Measurements from ENCODE around the gene DNAJC6.

Gene DNAJC6

DNA sequence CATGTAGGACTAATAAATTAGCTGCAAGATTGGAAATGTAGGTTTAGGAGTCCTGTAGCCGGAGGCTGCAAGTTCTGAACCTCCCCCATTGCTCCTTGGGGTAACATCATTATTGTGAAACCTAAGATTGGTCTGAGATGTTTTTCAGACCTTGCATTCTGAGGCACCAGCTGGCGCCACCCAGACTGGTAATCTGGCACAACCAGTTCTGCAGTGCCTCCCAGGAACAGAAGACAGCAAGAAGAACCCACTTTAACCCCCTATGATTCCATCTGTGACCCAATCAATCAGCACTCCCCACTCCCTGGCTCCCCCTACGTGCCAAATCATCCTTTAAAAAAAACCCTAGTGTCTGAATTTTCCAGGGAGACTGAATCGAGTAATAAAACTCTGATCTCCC is 11.6 kb upstream of the DNAJC6 start:
- no peak for DNase-seq

DNA sequence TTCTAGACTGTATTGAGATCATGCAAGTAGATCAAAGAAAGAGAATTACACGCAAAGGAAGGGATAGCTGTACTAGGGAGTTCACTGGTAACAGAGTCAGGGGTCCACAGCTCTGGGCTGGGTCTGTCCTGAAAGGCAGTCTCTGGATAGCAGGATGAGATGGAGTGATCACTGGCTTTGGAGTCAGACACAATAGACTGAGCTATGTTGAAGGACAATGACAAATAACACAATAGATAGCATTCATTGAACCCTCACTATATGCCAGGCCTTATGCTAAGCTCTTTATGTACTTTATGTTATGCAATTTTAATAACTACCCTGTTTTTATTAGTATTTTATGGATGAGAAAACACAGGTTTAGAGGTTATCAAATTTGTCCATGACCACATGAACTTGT is 10.0 kb upstream of the DNAJC6 start:
- DNase-seq, result no peak

DNA sequence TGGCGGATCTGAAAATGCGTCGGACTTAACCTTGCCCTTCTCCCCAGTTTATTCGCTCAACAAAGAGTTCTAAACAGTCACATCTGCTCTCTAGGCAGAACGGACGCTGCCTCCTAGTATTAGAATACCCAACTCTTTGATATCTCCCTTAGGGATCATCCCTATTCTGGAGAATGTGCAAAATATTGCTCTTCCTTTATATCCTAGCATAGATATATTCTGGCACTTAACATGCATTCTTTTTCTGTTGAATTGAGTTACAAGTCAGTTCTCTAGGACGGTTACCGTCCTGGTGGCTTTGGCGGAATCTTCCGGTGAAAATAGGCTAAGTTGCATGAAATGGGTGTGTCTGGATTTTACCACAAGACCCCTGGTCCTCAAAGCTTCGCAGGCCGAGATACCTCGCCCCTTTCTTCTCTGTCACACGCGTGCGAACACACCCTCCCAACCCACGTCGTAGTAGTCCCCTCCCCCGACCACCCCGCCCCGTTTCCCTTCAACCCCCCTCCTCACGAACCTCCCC is 501 bp upstream of the DNAJC6 start:
- DNase-seq, result no peak

DNA sequence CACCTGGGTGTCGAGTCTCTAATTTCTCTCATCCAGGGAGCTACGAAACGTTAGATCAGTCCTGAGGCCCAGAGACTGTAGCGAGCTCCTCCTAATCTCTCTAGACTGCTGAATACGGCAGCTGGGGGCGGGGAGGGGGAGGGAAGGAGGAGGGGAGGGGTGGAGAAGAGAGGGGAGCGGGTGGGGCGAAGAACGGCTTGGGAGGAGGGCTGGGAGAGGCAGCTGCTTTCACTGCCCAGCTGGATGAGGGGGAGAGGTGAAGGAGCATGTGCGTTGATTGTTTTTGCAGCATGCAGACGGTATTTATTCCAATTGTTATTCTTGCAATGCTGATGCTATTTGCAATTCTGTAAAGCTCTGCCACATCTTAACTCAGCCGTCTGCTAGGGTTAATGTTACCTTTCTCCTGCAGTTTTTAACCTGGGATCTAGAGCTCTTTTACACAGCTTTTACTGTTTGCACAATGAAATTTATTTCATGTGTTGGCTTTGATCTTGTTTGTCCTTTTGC is 790 bp downstream of the DNAJC6 start:
- DNase-seq, result no peak

DNA sequence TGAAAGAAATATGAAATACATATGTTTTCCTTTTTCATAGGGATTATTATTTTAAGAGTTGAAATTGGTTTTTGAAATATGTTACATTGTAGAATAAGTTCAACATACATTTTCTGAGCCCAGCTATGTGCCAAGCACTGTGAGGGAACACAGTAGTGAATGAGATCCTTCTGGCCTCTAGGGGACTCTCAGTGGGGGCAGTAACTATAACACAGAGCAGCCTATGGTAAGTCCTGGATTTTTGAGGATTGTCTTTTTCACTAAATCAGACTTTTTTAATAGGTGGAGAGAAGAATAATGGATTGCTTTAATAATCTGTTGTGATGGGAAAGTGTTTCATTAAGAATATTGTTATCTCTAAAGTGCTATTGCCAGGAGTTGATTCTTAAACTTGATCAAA is 2.4 kb downstream of the DNAJC6 start:
- DNase-seq, result no peak

DNA sequence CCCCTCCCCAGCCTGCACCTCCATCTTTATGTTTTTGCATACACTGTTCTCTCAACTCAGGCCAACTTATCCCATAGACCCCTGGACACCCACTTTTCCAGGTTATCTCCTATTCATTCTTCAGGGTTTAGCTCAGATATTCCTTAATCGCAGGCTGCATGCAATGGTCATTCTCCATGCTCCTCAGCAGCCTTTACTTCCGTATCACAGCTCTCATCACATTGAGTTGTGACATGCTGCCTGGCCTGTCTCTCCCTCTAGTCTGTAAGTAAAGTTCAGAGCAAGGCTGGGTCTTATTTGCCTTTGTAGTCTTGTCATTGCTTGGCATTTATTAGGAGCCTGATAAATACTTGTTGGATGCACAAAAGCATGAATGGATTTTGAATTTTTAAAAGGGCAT is 6.9 kb downstream of the DNAJC6 start:
- no peak for DNase-seq

DNA sequence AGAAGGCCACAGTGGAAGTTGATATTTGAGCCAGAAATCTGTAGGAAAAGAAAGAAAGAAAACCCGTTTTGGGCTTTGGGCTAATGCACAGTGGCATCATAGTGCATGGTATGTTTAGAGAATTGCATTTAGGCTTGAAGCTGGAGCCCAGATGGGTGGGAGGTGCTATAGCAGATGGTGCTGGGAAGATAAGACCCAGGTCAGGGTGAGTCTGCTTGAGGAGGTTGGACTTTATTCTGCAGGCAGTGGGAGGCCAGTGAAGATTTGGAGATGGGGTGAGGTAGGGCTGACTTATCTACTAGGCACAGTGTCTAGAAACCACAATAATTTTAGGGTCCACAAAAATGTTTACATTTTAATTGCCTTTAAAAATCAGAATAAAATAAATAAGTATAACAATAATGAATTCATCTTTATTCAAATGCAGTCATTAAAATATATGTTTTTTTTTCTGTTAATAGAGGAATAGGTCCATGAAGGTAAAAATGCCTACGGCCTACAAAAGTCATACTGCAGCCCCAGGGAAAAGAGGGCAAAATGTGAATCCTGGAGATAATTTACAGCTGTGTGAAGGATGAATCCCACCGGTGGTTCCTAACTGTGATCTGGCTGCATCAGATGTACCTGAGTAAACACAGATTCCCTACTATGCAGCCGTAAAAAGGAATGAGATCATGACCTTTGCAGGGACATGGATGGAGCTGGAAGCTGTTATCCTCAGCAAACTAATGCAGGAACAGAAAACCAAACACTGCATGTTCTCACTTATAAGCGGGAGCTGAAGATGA is 8.7 kb downstream of the DNAJC6 start:
- DNase-seq, result no peak

DNA sequence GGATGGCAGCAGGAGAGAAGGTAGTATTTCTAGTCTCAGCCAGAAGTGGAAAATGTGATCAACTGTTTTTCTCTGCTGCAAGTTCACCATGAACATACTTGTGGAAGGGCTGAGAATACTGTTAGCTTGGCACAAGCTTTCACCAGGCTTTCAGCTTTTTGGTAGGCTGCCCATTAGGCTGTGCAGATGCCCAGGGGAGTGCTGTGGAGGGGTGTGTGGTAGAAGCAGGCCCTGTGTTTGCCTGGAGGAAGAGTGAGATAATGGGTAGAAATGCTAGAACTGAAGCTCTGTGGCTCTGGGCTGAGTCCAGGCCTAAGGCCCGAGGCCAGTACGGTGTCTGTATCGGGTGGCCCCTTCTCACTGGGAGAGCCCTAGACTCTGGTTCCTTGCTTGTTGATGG is 9.8 kb downstream of the DNAJC6 start:
- DNase-seq, result no peak

DNA sequence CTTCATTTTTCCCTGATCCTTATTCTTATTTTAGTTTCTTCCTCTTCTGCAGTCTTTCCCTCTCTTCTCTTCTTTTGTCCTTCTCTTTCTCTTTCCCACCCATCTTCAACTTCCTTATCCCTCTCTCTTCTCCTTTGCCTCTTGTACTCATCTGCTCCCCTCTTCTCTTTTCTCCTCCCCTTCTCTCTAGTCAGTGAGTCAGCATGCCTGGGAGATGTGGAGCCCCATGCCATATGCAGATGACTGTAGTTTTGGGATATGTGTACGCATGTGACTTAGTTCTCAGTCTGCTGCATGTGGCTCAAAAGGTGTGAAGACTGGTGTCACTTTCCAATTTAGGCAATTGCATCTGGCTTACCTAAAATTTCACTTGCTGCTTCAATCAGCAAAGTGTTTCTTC is 10.4 kb downstream of the DNAJC6 start:
- no peak for DNase-seq

DNA sequence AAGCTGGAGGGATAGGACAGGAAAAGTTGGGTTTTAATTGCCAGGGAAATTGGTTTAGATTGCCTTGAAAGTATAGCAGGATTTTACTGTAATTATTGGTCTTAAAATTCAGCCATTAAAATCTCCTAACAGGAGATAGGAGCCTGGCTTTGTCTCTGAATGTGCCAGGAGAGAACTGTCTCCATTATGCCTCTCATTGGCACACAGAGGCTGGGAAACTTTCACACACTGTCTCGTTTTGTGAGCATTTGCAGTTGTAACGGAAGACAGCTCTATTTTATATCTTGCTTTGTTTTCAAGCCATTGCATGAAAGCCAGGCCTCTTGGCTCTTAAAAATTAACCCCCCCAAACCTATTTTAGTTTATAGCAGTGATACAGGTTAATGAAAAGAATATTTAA is 12.5 kb downstream of the DNAJC6 start:
- no peak for DNase-seq

DNA sequence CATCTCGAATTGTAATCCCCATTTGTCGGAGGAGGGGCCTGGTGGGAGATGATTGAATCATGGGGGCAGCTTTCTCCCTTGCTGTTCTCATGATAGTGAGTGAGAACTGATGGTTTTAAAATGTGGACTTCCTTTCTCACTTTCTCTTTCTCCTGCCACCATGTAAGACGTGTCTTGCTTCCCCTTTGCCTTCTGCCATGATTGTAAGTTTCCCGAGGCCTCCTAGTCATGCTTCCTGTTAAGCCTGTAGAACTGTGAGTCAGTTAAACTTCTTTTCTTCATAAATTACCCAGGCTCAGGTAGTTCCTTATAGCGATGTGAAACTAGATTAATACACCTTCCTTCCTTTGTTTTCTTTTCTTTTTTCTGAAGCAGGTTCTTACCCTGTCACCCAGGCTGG is 13.9 kb downstream of the DNAJC6 start:
- no peak for DNase-seq

DNA sequence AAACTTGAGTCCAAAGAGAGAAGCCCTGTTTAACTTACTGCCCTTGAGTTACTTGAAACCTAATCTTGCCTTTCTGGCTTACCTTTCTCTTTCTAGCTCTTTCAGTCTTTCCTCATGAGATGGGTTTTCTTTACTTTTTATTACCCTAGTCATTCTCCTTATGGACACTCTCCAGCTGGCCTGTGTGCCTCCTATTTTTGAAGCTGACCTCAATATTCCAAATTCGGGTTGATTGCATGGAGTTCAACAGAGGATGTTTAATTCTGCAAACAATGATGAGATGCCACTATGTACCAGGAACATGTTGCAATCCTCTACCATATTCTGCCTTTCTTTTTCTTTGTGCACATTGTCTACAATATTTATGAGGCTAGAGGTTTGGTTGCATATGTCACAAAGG is 20.7 kb downstream of the DNAJC6 start:
- DNase-seq, result no peak

DNA sequence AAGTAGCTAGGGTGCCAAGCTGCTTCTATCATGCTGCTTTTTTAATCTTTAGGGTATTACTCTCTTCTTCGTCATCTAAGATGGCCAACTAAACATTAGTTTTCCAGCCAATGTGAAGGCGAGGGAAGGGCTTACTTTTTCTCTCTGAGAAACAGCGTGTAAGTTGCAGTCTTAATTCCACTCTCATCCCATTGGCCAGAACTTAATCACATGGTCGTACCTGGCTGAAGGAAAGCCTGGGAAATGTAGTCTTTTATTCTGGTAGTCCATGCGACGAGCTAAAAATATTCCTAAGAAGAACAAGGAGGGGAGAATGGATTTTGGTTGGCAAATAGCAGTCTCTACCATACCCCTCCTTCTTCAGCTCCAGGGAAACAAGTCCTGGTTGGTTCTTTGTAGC is 21.5 kb downstream of the DNAJC6 start:
- no peak for DNase-seq

DNA sequence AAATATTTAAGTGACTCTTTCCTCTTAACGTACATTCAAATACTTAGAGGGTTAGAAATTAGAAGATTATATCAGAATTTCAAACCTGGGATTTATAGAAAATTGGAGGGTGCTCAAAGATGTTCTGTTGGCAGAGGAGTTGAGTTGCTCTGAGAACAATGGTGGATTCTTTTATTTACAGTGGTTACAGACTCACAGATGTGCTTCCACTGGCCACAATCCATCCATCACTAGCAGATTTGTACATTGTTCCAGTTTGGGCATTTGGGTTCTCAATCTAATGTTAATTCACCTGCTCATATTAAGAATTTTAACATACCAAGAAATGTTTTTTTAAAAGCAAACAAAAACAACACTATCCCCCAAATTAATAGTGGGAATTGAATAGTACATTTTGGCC is 23.5 kb downstream of the DNAJC6 start:
- DNase-seq, result no peak

DNA sequence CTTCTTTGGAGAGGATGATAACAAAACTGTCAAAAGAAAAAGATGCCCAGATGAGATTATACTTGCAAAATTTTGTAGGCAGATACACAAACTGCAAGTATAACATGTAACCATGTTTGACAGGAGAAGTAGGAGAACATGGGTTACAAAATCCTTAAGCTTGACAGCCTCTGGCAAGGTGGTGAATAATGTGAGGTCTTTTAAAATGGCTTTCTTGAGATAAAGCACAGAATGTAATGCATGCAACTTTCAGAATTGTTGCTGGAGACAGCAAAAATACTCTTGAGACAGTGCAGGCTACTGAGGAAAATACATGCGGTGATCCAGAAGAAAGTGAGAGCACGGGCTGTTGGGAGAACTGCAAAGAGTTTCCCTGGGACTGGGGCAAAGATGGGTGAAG is 24.7 kb downstream of the DNAJC6 start:
- no peak for DNase-seq

DNA sequence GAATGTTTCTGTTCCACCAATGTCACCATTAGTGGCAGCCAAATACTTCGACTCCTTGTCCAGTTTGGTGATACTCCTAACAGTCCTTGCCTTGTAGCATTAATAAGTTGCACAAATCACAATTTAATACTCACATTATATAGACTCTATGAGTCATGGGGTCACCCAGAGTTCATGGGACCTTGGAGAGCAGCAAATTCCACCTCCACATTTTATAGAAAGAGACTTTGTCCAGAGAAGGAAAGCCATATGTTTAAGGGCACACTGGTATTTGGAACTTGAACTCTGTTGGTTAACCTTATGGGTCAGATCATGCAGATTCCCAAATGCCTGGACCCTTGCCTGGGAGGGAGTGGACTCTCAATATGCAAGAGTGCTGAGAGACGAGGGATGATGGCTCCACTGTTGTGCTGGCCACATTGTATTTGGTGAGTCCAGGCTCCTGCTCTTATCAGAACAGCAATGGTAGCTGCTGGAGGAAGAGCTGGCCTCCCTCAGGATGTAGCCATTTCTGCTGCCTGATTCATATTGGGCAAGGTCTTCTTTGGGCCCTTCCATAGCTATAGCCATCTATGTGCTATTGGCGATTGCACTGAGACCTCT is 30.6 kb downstream of the DNAJC6 start:
- DNase-seq, result no peak

DNA sequence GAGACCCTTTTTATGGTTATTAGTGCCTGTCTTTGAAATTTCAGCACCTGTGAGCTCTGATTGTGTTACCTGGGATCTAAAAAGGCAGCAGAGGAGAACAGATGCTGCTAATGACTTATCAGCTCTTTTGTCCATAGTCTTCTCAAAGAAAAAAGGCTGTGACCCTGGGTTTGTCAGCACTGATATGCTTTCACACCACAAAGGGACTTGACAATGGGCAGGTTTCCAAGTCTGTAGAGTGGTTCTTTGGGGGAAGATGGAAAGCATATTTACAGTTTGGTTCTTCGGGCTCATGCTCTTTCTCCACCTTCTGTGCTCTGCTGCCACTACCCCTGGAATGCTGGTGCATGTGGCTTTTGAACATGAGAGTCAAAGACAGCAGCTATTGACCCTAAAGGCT is 32.0 kb downstream of the DNAJC6 start:
- DNase-seq, result no peak

DNA sequence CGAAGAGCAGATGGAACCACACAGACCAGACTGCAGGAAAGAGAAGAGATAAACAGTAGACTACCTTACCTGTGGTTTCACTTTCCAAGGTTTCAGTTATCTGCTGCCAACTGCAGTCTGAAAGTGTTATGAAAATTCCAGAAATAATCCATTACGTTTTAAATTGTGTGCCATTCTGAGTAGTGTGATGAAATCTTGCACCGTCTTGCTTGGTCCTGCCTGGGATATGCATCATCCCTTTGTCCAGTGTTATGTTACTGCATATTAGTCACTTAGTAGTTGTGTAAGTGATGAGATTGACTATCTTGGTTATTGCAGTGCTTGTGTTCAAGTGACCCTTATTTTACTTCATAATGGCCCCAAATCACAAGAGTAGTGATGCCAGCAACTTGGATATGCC is 33.9 kb downstream of the DNAJC6 start:
- DNase-seq, result no peak

DNA sequence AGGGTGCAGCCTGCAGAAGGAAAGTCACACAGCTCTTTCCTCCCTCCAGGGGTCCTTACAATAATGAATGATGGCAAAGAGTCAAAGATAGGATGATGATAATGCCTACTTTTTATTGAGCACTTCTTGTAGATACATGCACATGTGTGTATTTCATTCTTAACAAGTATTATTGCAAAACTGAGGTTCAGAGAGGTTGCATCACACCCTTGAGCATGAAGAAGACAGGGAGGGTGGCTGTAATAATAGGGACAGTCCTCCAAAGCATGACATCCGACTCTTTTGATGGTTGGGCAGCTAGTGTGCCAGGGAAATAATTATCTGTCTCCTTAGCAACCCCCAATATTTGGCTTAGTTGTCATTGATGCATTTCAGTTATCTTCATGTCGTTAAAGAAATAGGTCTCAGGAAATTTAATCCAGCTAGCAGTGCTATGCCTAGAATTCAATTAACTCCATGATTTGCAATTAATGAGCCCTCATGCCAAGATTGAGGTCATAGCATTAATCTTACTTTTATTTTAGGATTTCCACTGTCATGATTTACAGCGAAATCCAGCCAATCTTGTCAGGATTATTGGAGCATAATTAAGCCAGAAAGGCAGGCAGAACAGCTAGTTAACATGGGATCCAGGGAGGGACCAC is 35.0 kb downstream of the DNAJC6 start:
- no peak for DNase-seq

DNA sequence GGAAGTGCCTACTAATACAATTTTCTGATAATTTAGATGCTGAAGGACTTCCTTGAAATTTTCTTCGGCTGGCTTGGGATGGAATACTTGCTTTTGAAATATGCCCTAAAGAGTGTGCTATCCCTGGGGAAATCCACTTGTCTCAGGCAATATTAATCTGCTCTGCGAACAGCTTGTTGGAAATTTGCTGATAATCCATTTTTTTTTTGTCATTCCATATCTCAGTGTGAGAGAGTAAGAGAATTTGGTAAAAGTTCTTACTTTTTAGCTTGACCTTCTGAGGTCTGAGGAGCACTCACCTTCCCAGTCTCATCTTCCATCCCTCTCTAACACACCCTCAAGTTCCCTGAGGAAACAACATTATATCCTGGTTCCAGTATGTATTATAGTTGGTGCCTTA is 36.8 kb downstream of the DNAJC6 start:
- DNase-seq, result no peak

DNA sequence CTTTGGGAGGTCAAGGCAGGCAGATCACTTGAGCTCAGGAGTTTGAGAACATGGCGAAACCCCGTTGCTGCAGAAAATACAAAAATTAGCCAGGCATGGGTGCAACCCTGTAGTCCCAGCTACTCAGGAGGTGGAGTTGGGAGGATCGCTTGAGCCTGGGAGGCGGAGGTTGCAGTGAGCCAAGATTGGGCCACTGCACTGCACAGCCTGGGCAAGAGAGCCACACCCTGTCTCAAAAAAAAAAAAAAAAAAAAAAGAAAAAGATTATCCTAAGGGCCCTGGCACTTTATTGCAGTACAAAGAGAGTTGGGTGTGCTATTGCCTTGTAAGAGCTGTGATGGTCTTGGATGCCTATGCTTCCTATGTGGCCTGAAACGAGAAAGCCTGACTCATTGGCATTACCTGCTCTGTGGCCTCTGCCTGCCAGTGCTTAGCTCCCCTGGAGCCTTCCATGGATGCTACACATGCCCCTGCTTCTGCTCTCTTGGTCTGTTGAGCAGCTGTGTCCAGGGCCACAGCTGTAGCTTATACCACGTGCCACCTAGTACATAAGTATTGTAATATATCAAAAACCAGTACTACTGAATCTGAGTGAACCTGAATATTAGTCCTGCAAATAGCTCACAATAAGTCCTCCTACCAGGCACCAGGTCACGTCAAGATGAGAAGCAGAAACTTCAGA is 45.8 kb downstream of the DNAJC6 start:
- DNase-seq, result no peak

DNA sequence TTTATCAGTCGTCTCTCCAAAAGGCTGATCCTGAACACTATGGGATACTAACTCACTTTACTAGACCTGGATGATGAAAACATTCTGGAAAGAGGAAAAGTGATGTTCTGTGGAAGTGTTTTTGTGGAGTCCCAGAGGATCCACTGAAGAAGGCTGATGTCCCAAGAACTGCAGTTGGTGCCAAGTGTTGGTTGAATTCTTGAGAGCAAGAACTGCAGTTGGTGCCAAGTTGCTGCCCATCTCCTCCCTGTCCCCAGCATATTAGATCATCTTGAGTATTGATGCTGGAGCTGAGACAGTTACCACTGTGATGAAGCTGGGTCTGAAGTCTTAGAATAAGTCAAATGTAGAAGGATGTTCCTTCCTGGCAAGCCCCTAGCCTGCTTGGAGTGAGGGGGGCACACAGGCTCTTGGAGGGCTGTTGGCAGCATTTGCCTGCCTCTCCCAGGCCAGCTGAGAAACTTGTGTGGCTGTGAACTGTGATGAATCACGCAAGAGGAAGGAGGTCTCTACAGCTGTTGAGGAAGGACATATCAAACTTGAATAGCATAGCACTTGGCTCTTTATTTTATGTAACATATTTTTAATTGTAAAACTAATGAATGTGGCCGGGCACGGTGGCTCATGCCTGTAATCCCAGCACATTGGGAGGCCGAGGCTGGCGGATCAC is 48.1 kb downstream of the DNAJC6 start:
- no peak for DNase-seq

DNA sequence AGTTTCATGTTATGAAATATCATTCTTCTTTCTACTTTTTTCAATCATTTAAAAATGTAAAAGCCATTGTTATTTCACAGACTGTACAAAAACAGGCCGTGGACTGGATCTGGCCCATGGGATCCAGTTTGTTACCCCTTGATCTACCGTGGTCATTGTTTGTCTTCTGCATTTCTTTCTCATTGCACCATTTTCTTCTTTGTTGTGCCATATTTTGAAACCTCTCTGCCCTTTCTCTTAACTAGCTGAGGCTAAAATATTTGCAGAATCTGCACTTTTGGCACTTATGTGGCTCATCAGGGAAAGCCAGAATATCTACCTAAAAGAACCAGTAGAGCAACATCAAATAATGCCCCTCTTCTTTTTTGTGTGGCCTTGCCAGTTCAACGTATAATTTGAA is 50.5 kb downstream of the DNAJC6 start:
- no peak for DNase-seq

Measured in CD4-positive, alpha-beta T cell treated with Interleukin-4 for 4 hours (primary cell).